B cell (primary cell): ENCODE data around the gene FCSK. TPM values are rescaled to one million over a fixed set of nuclear protein-coding genes. Genes with fewer than 3 reads are reported as not detected.

Experiments
- ATAC-seq: fragments of 200-7000 bp; cut with Tn5 transposase; one replicate; pipeline ENCODE4 v1.10.0; 2021; ENCODE audit warnings: low read depth, mild to moderate bottlenecking, moderate number of reproducible peaks, moderate library complexity
- CTCF ChIA-PET: fragments of 350-600 bp; sonication (Branson Sonifier 250); formaldehyde crosslinking; loops from one replicate; lab custom pipeline; 2021; ENCODE audit warnings: antibody characterized with exemption, inconsistent platforms; lab: Charles Lee
- POLR2A ChIA-PET: fragments of 350-600 bp; sonication (Branson Sonifier 250); formaldehyde crosslinking; loops from one replicate; lab custom pipeline; 2021; ENCODE audit warnings: antibody characterized with exemption; lab: Charles Lee
- DNase-seq: peaks from one replicate; pipeline ENCODE4 v3.0.0; 2013
- H2AFZ ChIP-seq: 2 replicates; pipeline ENCODE4 v1.6.1; 2012; ENCODE audit warnings: mild to moderate bottlenecking, low read depth, low read length; ENCODE audit not compliant: insufficient read depth, poor library complexity, severe bottlenecking
- H3K27ac ChIP-seq, 2 donors: 1 replicate in 1 of 2; 2 replicates in 1 of 2; pipeline ENCODE4 v1.5.1; 2012 to 2013; ENCODE audit warnings: low read length in 2 of 2, mild to moderate bottlenecking in 2 of 2, moderate library complexity in 1 of 2
- H3K27me3 ChIP-seq, 4 experiments: fragments of 200-600 bp in 1 of 4; sonication (generic) in 1 of 4; replicated peaks in 1 of 4; 1 replicate in 2 of 4; 2 replicates in 2 of 4; pipeline versions ENCODE4 v1.6.1 to v1.7.0; 2013 to 2016; ENCODE audit warnings: low read length in 3 of 4, mild to moderate bottlenecking in 2 of 4, mixed read lengths in 1 of 4, moderate library complexity in 1 of 4; ENCODE audit not compliant: insufficient read depth in 4 of 4, control insufficient read depth in 3 of 4; ENCODE audit errors: control extremely low read depth in 1 of 4
- H3K36me3 ChIP-seq, 2 experiments: replicated peaks in 1 of 2; 1 replicate in 1 of 2; 2 replicates in 1 of 2; pipeline versions ENCODE4 v1.6.1 to v1.7.1; 2013; ENCODE audit warnings: low read length in 1 of 2; ENCODE audit not compliant: insufficient read depth in 2 of 2, control insufficient read depth in 1 of 2; ENCODE audit errors: control extremely low read depth in 1 of 2, extremely low read depth in 1 of 2
- H3K4me1 ChIP-seq, 2 donors: fragments of 200-600 bp in 1 of 2; sonication (generic) in 1 of 2; 1 replicate in 1 of 2; 2 replicates in 1 of 2; pipeline versions ENCODE4 v1.5.1 to v1.6.1; 2013 to 2017; ENCODE audit warnings: low read length in 2 of 2; ENCODE audit not compliant: control insufficient read depth in 2 of 2, insufficient read depth in 2 of 2
- H3K4me2 ChIP-seq: replicated peaks from 2 replicates; pipeline ENCODE3; 2012; ENCODE audit warnings: mild to moderate bottlenecking, low read depth, low read length; ENCODE audit not compliant: poor library complexity, severe bottlenecking
- H3K4me3 ChIP-seq, 5 experiments: fragments of 200-600 bp in 1 of 5; sonication (generic) in 1 of 5; 1 replicate in 3 of 5; 2 replicates in 2 of 5; pipeline versions ENCODE4 v1.5.1 to v1.7.0; 2011 to 2016; ENCODE audit warnings: low read length in 4 of 5, mild to moderate bottlenecking in 4 of 5, low read depth in 2 of 5, control low read depth in 1 of 5, moderate library complexity in 1 of 5; ENCODE audit not compliant: insufficient read depth in 1 of 5; ENCODE audit errors: control extremely low read depth in 1 of 5, extremely low read depth in 1 of 5
- H3K79me2 ChIP-seq: fragments of 200-600 bp; sonication (generic); one replicate; pipeline ENCODE4 v1.6.0; 2016; ENCODE audit warnings: low read length; ENCODE audit not compliant: control insufficient read depth, insufficient read depth
- H3K9ac ChIP-seq: fragments of 200-600 bp; sonication (generic); 2 replicates; pipeline ENCODE4 v1.6.1; 2017; ENCODE audit warnings: mild to moderate bottlenecking, low read length, moderate library complexity
- H3K9me3 ChIP-seq, 3 donors: one replicate each; pipeline versions ENCODE4 v1.6.1 to v1.7.1; 2013; ENCODE audit warnings: low read length in 2 of 3; ENCODE audit not compliant: control insufficient read depth in 2 of 3, insufficient read depth in 1 of 3; ENCODE audit errors: control extremely low read depth in 1 of 3
- H4K20me1 ChIP-seq: 2 replicates; pipeline ENCODE4 v1.6.0; 2012; ENCODE audit warnings: mild to moderate bottlenecking, low read length; ENCODE audit not compliant: insufficient read depth, control insufficient read depth, poor library complexity, severe bottlenecking
- H3K27ac Mint-ChIP-seq: one replicate; pipeline ENCODE4 v1.8.0; 2021; ENCODE audit warnings: mixed read lengths
- H3K27me3 Mint-ChIP-seq: one replicate; pipeline ENCODE4 v1.8.0; 2021; ENCODE audit warnings: mixed read lengths
- H3K4me1 Mint-ChIP-seq: one replicate; pipeline ENCODE4 v1.8.0; 2021; ENCODE audit warnings: mixed read lengths
- H3K4me3 Mint-ChIP-seq: one replicate; pipeline ENCODE4 v1.8.0; 2021; ENCODE audit warnings: mixed read lengths
- H3K9me3 Mint-ChIP-seq: one replicate; pipeline ENCODE4 v1.8.0; 2022; ENCODE audit warnings: mixed read lengths; ENCODE audit not compliant: insufficient read depth
- CTCF ChIP-seq: fragments of 200-600 bp; IDR thresholded peaks from one replicate; pipeline ENCODE4 v1.8.0; 2022; ENCODE audit warnings: antibody characterized with exemption, mild to moderate bottlenecking
- EZH2 ChIP-seq: IDR thresholded peaks from 2 replicates; pipeline ENCODE4 v1.6.1; 2012; ENCODE audit warnings: borderline replicate concordance, low read depth, mild to moderate bottlenecking, moderate library complexity, low read length; ENCODE audit not compliant: insufficient read depth, poor library complexity, severe bottlenecking
- WGBS: methylation state at CpG from one replicate; pipeline ENCODE4 v1.1.5; 2013; ENCODE audit warnings: missing lambda C conversion rate; ENCODE audit not compliant: insufficient coverage; 5-methylcytosine and 5-hydroxymethylcytosine counted together
- intact Hi-C: fragments of 100-400 bp; cut with micrococcal nuclease; formaldehyde crosslinking; loops from one replicate; pipeline ENCODE4 v1.10.0; 2022
- polyA plus RNA-seq: library from polyadenylated mRNA; depleted of rRNA; stranded (reverse); fragments of >200 nt; gene quantifications from 2 replicates; pipeline ENCODE4 v1.2.3, GENCODE V29; 2012
- total RNA-seq, 2 donors: library from RNA; stranded (reverse); fragments of 120-200 nt in 1 of 2; gene quantifications; 1 replicate in 1 of 2; 2 replicates in 1 of 2; pipeline versions ENCODE4 v1.2.3 to v1.2.4, GENCODE V29; 2013 to 2022

The FCSK gene
- total and polyA plus RNA-seq, 2 donors (not counting 1 experiment from before 2014, with no cell fraction given): 19.4 to 24.8 TPM

- no peak for ATAC-seq
- peak; percentile 40 for DNase-seq
Measured at GRCh38 chr16:70428178-70428998, 26.0 kb upstream of the FCSK start.

More at GRCh38 chr16:70428178-70428998, 26.0 kb upstream of the FCSK start:
- Mint-ChIP-seq H3K27me3 (no peaks in the 10 kb centered on the region), H3K27ac (peak overlapping the region; percentile 66), H3K9me3 (no peaks in the 10 kb centered on the region), H3K4me3 (peak overlapping the region; percentile 49), H3K4me1 (peaks cover 58% of the 10 kb centered on the region)
- TF ChIP-seq CTCF (no peak), EZH2 (no peak)
- ChIA-PET POLR2A (interaction anchor here (2.9 kb wide), 1 partner anchor 11 kb away, joined by 16 read pairs; no protein-coding TSS in a partner anchor), CTCF (interaction anchor here (0.7 kb wide), 1 partner anchor 32 kb away, joined by 3 read pairs; no protein-coding TSS in a partner anchor)
- Histone ChIP-seq H2AFZ (peak overlapping the region; percentile 20), H3K4me3 (no peak overlapping the region), H3K79me2 (peaks cover 49% of the 10 kb centered on the region), H3K27ac (peak overlapping the region; percentile 39 to 63), H3K4me1 (peaks cover 52 to 57% of the 10 kb centered on the region in 2 donors), H3K36me3 (peaks cover 0 to 4% of the 10 kb centered on the region in 2 experiments), H4K20me1 (no peaks in the 10 kb centered on the region), H3K27me3 (no peaks in the 10 kb centered on the region), H3K9ac (no peak overlapping the region), H3K9me3 (no peaks in the 10 kb centered on the region), H3K4me2 (peak overlapping the region; percentile 48)
- intact Hi-C loops: no loop called here
- WGBS: 75% methylated on average over 1 of the region's 9 CpGs
